Measurements from ENCODE around the gene LLGL1. TPM values are rescaled to one million over a fixed set of nuclear protein-coding genes. Genes with fewer than 3 reads are reported as not detected.

LLGL1 gene
- total RNA-seq, 1 experiment from 2014 or later, result 65.0 TPM

GRCh38 chr17:18177133-18177532, 48.3 kb upstream of the LLGL1 start:
- no peak overlapping the region for H3K4me2 ChIP-seq (ENCODE audit: insufficient read depth, insufficient read length, low read length)
- no peak for DNase-seq
- H3K79me2 ChIP-seq (ENCODE audit: insufficient read depth, low read length), result no peaks in the 10 kb centered on the region
- no peaks in the 10 kb centered on the region for H3K9me3 Mint-ChIP-seq
- H3K36me3 Mint-ChIP-seq (ENCODE audit: insufficient read depth in 1 of 3, low read depth in 3 of 3), result no peaks in the 10 kb centered on the region
- no peaks in the 10 kb centered on the region for H4K20me1 ChIP-seq (ENCODE audit: control insufficient read depth, insufficient read depth, insufficient read length)
- no peak overlapping the region for H2AK5ac ChIP-seq (ENCODE audit: insufficient read length, low read length)
- H3K23ac ChIP-seq (ENCODE audit: insufficient read length, low read depth, low read length), result no peak overlapping the region
- H3K9me3 ChIP-seq (ENCODE audit: control insufficient read depth, low read depth, low read length), result no peaks in the 10 kb centered on the region
- H3K18ac ChIP-seq (ENCODE audit: insufficient read length, low read depth, low read length), result no peak overlapping the region
- H2AFZ ChIP-seq (ENCODE audit: low read length), result no peak overlapping the region
- H3K27ac Mint-ChIP-seq, result no peak overlapping the region
- no peak overlapping the region for H4K91ac ChIP-seq (ENCODE audit: insufficient read length, low read depth, low read length)
- no peaks in the 10 kb centered on the region for H3K23me2 ChIP-seq (ENCODE audit: insufficient read length, low read depth, low read length, poor library complexity, severe bottlenecking)
- TF ChIP-seq CTCF (conservative IDR thresholded peaks at IDR 0.05), result no peak
- no peak overlapping the region for H2BK120ac ChIP-seq (ENCODE audit: low read depth, low read length, poor library complexity, severe bottlenecking)
- no peak overlapping the region for H4K8ac ChIP-seq (replicated peaks; ENCODE audit: insufficient read length, low read depth, low read length)
- no peaks in the 10 kb centered on the region for H3K27me3 ChIP-seq (ENCODE audit: insufficient read depth, low read length)
- H2BK20ac ChIP-seq (ENCODE audit: low read depth, low read length, poor library complexity, severe bottlenecking), result no peak overlapping the region
- H3K9ac ChIP-seq (ENCODE audit: extremely low read depth, insufficient read length, low read length), result no peak overlapping the region
- no peak overlapping the region for H2BK5ac ChIP-seq (ENCODE audit: insufficient read length, low read length)
- H3K56ac ChIP-seq (ENCODE audit: insufficient read length, low read depth, low read length), result no peak overlapping the region
- H3K4me3 Mint-ChIP-seq, result no peak overlapping the region
- no peaks in the 10 kb centered on the region for H3K79me1 ChIP-seq (ENCODE audit: insufficient read depth, low read depth, low read length, poor library complexity, severe bottlenecking)
- H3T11ph ChIP-seq (ENCODE audit: low read length), result no peak overlapping the region
- no peaks in the 10 kb centered on the region; the same call in 1 of the 2 replicates for H3K27me3 Mint-ChIP-seq (ENCODE audit: low read depth)
- H3K4me1 Mint-ChIP-seq, result peaks cover 11 to 22% of the 10 kb centered on the region in 2 experiments
- no peak overlapping the region for H2BK15ac ChIP-seq (ENCODE audit: low read depth, low read length)
- H3K14ac ChIP-seq (ENCODE audit: insufficient read depth, low read length), result no peak overlapping the region
- no peak overlapping the region for H3K4ac ChIP-seq (ENCODE audit: low read depth, low read length)
- no peak overlapping the region for H2BK12ac ChIP-seq (ENCODE audit: insufficient read length, low read depth, low read length)
- H3K27ac ChIP-seq (ENCODE audit: insufficient read length, low read depth, low read length), result no peak overlapping the region
- H3K4me1 ChIP-seq (ENCODE audit: insufficient read depth, low read length), result no peaks in the 10 kb centered on the region
- no peak overlapping the region for H4K5ac ChIP-seq (ENCODE audit: insufficient read length, low read depth, low read length)

All from H9 (cell line).